Measurements from ENCODE around the gene IL36G.
A peak's percentile ranks its signal among the peaks of the same experiment; 100 is the strongest.

DNA sequence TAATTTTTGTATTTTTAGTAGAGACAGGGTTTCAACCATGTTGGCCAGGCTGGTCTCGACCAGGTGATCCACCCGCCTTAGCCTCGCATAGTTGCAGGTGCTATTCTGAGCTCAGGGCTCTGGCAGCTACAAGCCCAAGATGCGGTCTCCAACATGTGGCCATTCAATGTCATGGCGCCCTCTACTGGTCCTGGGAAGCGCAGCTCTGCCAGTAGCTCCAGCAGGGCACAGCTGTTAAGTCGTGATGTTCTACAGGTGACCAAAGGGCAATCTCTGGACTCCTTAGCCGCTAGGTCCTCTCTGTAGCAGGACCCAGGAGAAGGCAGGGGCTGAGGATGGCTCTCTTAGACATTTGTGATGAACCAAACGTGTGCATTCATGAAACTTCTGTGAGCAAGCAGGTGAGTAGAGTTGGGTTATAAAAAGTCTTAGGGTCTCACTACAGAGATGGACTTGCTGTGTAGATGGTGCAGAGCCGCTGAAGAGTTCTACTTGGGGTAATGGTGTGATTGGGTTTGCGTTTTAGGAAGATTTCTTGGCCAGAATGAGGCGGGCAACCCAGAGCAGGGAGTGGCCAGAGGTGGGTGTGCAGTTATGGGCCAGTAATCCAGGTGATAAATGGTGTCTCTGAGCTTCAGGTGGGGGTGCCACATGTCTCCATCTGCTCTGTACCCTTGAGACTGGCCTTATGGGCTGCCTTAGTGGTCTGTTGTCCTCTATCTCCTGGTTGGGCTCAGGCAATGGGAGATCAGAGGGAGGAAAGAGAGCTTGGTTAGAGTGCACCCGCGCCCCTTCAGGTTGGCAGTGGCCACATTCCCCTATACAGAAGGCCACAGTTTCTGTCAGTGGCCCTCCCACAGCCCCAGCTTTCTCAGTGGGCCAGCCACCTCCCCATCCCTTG, 35.8 kb upstream of the IL36G start:
- TF ChIP-seq, protein P1, sequence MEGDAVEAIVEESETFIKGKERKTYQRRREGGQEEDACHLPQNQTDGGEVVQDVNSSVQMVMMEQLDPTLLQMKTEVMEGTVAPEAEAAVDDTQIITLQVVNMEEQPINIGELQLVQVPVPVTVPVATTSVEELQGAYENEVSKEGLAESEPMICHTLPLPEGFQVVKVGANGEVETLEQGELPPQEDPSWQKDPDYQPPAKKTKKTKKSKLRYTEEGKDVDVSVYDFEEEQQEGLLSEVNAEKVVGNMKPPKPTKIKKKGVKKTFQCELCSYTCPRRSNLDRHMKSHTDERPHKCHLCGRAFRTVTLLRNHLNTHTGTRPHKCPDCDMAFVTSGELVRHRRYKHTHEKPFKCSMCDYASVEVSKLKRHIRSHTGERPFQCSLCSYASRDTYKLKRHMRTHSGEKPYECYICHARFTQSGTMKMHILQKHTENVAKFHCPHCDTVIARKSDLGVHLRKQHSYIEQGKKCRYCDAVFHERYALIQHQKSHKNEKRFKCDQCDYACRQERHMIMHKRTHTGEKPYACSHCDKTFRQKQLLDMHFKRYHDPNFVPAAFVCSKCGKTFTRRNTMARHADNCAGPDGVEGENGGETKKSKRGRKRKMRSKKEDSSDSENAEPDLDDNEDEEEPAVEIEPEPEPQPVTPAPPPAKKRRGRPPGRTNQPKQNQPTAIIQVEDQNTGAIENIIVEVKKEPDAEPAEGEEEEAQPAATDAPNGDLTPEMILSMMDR (conservative IDR thresholded peaks at IDR 0.05 in 1 of 2, IDR thresholded peaks at IDR 0.05 in 1 of 2; ENCODE audit: low read depth in 1 of 2, low read length in 2 of 2): peak; percentile 90 to 98
- no peak for TF ChIP-seq EZH2 (IDR thresholded peaks at IDR 0.05; ENCODE audit: low read length, missing control alignments)
